Loucy (cell line): ENCODE measurements around the gene FMNL2.

Source experiments
- CTCF ChIP-seq: fragments of 200-600 bp; sonication (generic); conservative IDR thresholded peaks from 2 replicates; pipeline ENCODE4 v1.5.1; 2014; ENCODE audit warnings: mild to moderate bottlenecking, antibody characterized with exemption, low read length
- EZH2phosphoT487 ChIP-seq: fragments of 200-600 bp; IDR thresholded peaks from 2 replicates; pipeline ENCODE4 v1.6.1; 2018; ENCODE audit warnings: antibody characterized with exemption, mild to moderate bottlenecking, moderate library complexity, borderline replicate concordance

- TF ChIP-seq CTCF (no peak), EZH2phosphoT487 (no peak)
These were observed 136.2 kb downstream of the FMNL2 start for GRCh38 chr2:152470861-152471854.
